Hematopoietic multipotent progenitor cell treated with erythropoietin and hydrocortisone succinate and interleukin-3 and kit ligand, for 15 days (in vitro differentiated cells): ENCODE measurements around the gene NPY.
"Not testable (repeated sequence)": the region's sequence is repeated elsewhere in the genome, so short reads cannot be mapped to it uniquely, and the experiment has no call there.

ENCODE experiments used
- DNase-seq: peaks from one replicate; pipeline ENCODE4 v3.0.0-alpha.2; 2015; ENCODE audit warnings: low spot score

The NPY gene

GRCh38 chr7:24283897-24284698, at the start of gene NPY:
TSS of gene NPY (plus strand) at chr7:24284190. CDS start at chr7:24285241, 1,051 bp downstream.
- DNase-seq: no peak

- no peak for DNase-seq
These were observed 44.7 kb upstream of the NPY start for GRCh38 chr7:24239260-24239659.

- no peak for DNase-seq
These were observed 42.8 kb upstream of the NPY start for GRCh38 chr7:24241206-24241605.

GRCh38 chr7:24244554-24244953, 39.4 kb upstream of the NPY start:
- no peak for DNase-seq

- no peak for DNase-seq
These were observed 38.6 kb upstream of the NPY start for GRCh38 chr7:24245362-24245761.

GRCh38 chr7:24249266-24249665, 34.7 kb upstream of the NPY start:
- no peak for DNase-seq

- no peak for DNase-seq
These were observed 32.4 kb upstream of the NPY start for GRCh38 chr7:24251568-24251967.

- DNase-seq: no peak
These were observed 28.9 kb upstream of the NPY start for GRCh38 chr7:24255139-24255538.

GRCh38 chr7:24258324-24258723, 25.7 kb upstream of the NPY start:
- DNase-seq: not testable (repeated sequence)

GRCh38 chr7:24271938-24272337, 12.1 kb upstream of the NPY start:
- DNase-seq: no peak

- no peak for DNase-seq
These were observed 4.5 kb upstream of the NPY start for GRCh38 chr7:24279512-24279911.

GRCh38 chr7:24283554-24283896, 465 bp upstream of the NPY start:
- DNase-seq: no peak

- no peak for DNase-seq
These were observed 913 bp downstream of the NPY start for GRCh38 chr7:24284699-24285506.

- no peak for DNase-seq
These were observed 6.1 kb downstream of the NPY start for GRCh38 chr7:24290004-24290641.

GRCh38 chr7:24291271-24291670, 7.3 kb downstream of the NPY start:
- DNase-seq: no peak

- DNase-seq: no peak
These were observed 13.4 kb downstream of the NPY start for GRCh38 chr7:24297362-24297761.

- DNase-seq: no peak
These were observed 14.7 kb downstream of the NPY start for GRCh38 chr7:24298696-24299095.

- no peak for DNase-seq
These were observed 15.2 kb downstream of the NPY start for GRCh38 chr7:24299192-24299591.

- no peak for DNase-seq
These were observed 17.7 kb downstream of the NPY start for GRCh38 chr7:24301703-24302102.

GRCh38 chr7:24304494-24305095, 20.6 kb downstream of the NPY start:
- DNase-seq: no peak

GRCh38 chr7:24307326-24307725, 23.3 kb downstream of the NPY start:
- no peak for DNase-seq

GRCh38 chr7:24312588-24312987, 28.6 kb downstream of the NPY start:
- no peak for DNase-seq

GRCh38 chr7:24313777-24314176, 29.8 kb downstream of the NPY start:
- DNase-seq: no peak
